GM12878 (cell line): ENCODE results near the gene NDUFA12.

Source experiments
- ATF7 ChIP-seq: fragments of 450-650 bp; IDR thresholded peaks from 2 replicates; pipeline ENCODE4 v1.6.1; 2016; ENCODE audit warnings: low read depth, mild to moderate bottlenecking
- NBN ChIP-seq: fragments of 450-650 bp; IDR thresholded peaks from 2 replicates; pipeline ENCODE4 v1.6.1; 2016
- TF ChIP-seq, protein P1 (sequence below): IDR thresholded peaks from 2 replicates; pipeline ENCODE4 v1.6.1; 2012; ENCODE audit warnings: low read depth, low read length, improper control_type of control experiment
- TF ChIP-seq, protein P2 (sequence below): IDR thresholded peaks from 2 replicates; pipeline ENCODE4 v1.6.1; 2012; ENCODE audit warnings: mild to moderate bottlenecking, low read depth, low read length
- TF ChIP-seq, protein P3 (sequence below), 3 experiments: IDR thresholded peaks in 2 of 3; conservative IDR thresholded peaks in 1 of 3; 2 replicates each; pipeline ENCODE4 v1.5.1; 2011; ENCODE audit warnings: low read depth in 3 of 3, low read length in 3 of 3, mild to moderate bottlenecking in 3 of 3, control low read depth in 2 of 3, moderate library complexity in 2 of 3, inconsistent platforms in 1 of 3, mixed read lengths in 1 of 3; ENCODE audit not compliant: control insufficient read depth in 2 of 3, insufficient read depth in 1 of 3; ENCODE audit errors: extremely low read depth in 1 of 3

DNA sequence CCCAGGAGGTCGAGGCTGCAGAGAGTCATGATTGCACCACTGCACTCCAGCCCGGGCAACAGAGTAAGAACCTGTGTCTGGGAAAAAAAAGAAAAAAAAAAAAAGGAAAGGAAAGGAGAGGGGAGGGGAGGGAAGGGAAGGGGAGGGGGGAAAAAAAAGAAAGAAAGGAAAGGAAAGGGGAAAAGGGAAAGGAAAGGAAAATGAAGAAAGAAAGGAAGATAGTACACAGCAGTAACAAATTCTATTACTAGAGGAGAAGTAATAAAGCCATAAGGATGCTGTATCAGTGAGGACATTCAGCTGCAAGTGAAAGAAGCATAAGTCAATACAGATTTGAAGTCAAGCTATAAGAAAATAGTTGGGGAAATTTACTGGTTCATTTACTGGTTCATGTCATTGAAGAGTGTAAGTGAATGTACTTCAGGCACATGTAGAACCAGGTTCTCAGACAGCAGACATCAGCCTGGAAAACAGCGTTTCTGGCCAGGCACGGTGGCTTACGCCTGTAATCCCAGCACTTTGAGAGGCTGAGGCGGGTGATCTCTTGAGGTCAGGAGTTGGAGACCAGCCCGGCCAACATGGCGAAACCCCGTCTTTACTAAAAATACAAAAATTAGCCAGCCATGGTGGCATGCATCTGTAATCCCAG lies 37.4 kb downstream of the NDUFA12 start:
- TF ChIP-seq, protein P1, sequence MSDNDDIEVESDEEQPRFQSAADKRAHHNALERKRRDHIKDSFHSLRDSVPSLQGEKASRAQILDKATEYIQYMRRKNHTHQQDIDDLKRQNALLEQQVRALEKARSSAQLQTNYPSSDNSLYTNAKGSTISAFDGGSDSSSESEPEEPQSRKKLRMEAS: no peak
- TF ChIP-seq, protein P2, sequence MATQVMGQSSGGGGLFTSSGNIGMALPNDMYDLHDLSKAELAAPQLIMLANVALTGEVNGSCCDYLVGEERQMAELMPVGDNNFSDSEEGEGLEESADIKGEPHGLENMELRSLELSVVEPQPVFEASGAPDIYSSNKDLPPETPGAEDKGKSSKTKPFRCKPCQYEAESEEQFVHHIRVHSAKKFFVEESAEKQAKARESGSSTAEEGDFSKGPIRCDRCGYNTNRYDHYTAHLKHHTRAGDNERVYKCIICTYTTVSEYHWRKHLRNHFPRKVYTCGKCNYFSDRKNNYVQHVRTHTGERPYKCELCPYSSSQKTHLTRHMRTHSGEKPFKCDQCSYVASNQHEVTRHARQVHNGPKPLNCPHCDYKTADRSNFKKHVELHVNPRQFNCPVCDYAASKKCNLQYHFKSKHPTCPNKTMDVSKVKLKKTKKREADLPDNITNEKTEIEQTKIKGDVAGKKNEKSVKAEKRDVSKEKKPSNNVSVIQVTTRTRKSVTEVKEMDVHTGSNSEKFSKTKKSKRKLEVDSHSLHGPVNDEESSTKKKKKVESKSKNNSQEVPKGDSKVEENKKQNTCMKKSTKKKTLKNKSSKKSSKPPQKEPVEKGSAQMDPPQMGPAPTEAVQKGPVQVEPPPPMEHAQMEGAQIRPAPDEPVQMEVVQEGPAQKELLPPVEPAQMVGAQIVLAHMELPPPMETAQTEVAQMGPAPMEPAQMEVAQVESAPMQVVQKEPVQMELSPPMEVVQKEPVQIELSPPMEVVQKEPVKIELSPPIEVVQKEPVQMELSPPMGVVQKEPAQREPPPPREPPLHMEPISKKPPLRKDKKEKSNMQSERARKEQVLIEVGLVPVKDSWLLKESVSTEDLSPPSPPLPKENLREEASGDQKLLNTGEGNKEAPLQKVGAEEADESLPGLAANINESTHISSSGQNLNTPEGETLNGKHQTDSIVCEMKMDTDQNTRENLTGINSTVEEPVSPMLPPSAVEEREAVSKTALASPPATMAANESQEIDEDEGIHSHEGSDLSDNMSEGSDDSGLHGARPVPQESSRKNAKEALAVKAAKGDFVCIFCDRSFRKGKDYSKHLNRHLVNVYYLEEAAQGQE: no peak
- TF ChIP-seq NBN (no peak), ATF7 (no peak)
- TF ChIP-seq, protein P3, sequence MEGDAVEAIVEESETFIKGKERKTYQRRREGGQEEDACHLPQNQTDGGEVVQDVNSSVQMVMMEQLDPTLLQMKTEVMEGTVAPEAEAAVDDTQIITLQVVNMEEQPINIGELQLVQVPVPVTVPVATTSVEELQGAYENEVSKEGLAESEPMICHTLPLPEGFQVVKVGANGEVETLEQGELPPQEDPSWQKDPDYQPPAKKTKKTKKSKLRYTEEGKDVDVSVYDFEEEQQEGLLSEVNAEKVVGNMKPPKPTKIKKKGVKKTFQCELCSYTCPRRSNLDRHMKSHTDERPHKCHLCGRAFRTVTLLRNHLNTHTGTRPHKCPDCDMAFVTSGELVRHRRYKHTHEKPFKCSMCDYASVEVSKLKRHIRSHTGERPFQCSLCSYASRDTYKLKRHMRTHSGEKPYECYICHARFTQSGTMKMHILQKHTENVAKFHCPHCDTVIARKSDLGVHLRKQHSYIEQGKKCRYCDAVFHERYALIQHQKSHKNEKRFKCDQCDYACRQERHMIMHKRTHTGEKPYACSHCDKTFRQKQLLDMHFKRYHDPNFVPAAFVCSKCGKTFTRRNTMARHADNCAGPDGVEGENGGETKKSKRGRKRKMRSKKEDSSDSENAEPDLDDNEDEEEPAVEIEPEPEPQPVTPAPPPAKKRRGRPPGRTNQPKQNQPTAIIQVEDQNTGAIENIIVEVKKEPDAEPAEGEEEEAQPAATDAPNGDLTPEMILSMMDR (IDR thresholded peaks at IDR 0.05 in 2 of 3, conservative IDR thresholded peaks at IDR 0.05 in 1 of 3; ENCODE audit: control insufficient read depth in 2 of 3, extremely low read depth in 1 of 3, insufficient read depth in 1 of 3, low read depth in 3 of 3, low read length in 3 of 3): no peak
